Lower leg skin (tissue), 4 donors: Measurements from ENCODE around the gene OTUB1. TPM values are rescaled to one million over a fixed set of nuclear protein-coding genes. Genes with fewer than 3 reads are reported as not detected.

Experiments used
- DNase-seq, 2 donors: peaks; one replicate each; pipeline ENCODE4 v3.0.0-alpha.2; 2019; ENCODE audit warnings: low spot score in 2 of 2
- H3K4me3 ChIP-seq: fragments of 200-600 bp; sonication (generic); 2 replicates; pipeline ENCODE4 v1.5.1; 2017; ENCODE audit warnings: mild to moderate bottlenecking, low read depth; ENCODE audit not compliant: poor library complexity, severe bottlenecking
- CTCF ChIP-seq, 3 donors: fragments of 450-650 bp; IDR thresholded peaks; one replicate each; pipeline ENCODE4 v1.5.1; 2016; ENCODE audit warnings: antibody characterized with exemption in 3 of 3, mild to moderate bottlenecking in 3 of 3, moderate library complexity in 2 of 3
- POLR2A ChIP-seq, 2 donors: fragments of 450-650 bp; IDR thresholded peaks; one replicate each; pipeline ENCODE4 v1.6.1; 2016 to 2017; ENCODE audit warnings: antibody characterized with exemption in 2 of 2, mild to moderate bottlenecking in 1 of 2, moderate library complexity in 1 of 2
- WGBS, 2 donors: methylation state at CpG; one replicate each; pipeline ENCODE4 v1.1.5; 2018; 5-methylcytosine and 5-hydroxymethylcytosine counted together
- intact Hi-C: fragments of 100-400 bp; cut with DNase I; formaldehyde crosslinking; loops from one replicate; pipeline ENCODE4 v1.15.0; 2023; ENCODE audit warnings: low total_unique reads
- total RNA-seq, 4 donors: library from RNA; depleted of rRNA; stranded (reverse); fragments of >200 nt; gene quantifications; one replicate each; pipeline ENCODE4 v1.1.0, GENCODE V29; 2016

The OTUB1 gene
- total RNA-seq, 4 donors from 2014 or later = 48.8 to 94.8 (median 81.7) TPM

- intact Hi-C loops = no loop called here
- WGBS, 2 donors = 92 to 98% methylated on average over 4 of the region's 4 CpGs
- peak in 1 of 2 donors; percentile 81 for DNase-seq
- TF ChIP-seq POLR2A (IDR thresholded peaks at IDR 0.05) (no peak), CTCF (IDR thresholded peaks at IDR 0.05) (no peak)
- H3K4me3 ChIP-seq = no peak overlapping the region
Measured at GRCh38 chr11:64038500-64038899, 52.3 kb downstream of the OTUB1 start.

- DNase-seq = no peak
- intact Hi-C loops = no loop called here
- TF ChIP-seq POLR2A (IDR thresholded peaks at IDR 0.05) (no peak), CTCF (IDR thresholded peaks at IDR 0.05) (no peak)
- H3K4me3 ChIP-seq = no peak overlapping the region
- WGBS, 2 donors = 81 to 84% methylated on average over 10 to 16 of the region's 16 CpGs
Measured at GRCh38 chr11:64039012-64039665, 52.9 kb downstream of the OTUB1 start.

- TF ChIP-seq POLR2A (IDR thresholded peaks at IDR 0.05) (no peak), CTCF (IDR thresholded peaks at IDR 0.05) (no peak)
- WGBS, 2 donors = 67 to 72% methylated on average over 20 of the region's 20 CpGs
- no peak overlapping the region for H3K4me3 ChIP-seq
- peak in 1 of 2 donors; percentile 86 for DNase-seq
- intact Hi-C loops = no loop called here
Measured at GRCh38 chr11:64040684-64041322, 54.6 kb downstream of the OTUB1 start.

- WGBS, 2 donors = 85 to 95% methylated on average over 7 to 8 of the region's 9 CpGs
- H3K4me3 ChIP-seq = no peak overlapping the region
- no peak for TF ChIP-seq CTCF (IDR thresholded peaks at IDR 0.05)
- TF ChIP-seq POLR2A (IDR thresholded peaks at IDR 0.05) = no peak
- intact Hi-C loops = no loop called here
- no peak for DNase-seq
Measured at GRCh38 chr11:64041846-64042245, 55.6 kb downstream of the OTUB1 start.

- DNase-seq = no peak
- no peak overlapping the region for H3K4me3 ChIP-seq
- TF ChIP-seq CTCF (IDR thresholded peaks at IDR 0.05) = no peak
- no peak for TF ChIP-seq POLR2A (IDR thresholded peaks at IDR 0.05)
- intact Hi-C loops = no loop called here
- 84 to 93% methylated on average over 4 of the region's 4 CpGs for WGBS, 2 donors
Measured at GRCh38 chr11:64042301-64042700, 56.1 kb downstream of the OTUB1 start.
